CD4-positive, alpha-beta T cell treated with Interleukin-10 for 1 hour (primary cell): Measurements from ENCODE around the gene ZNF527.
"Not testable (repeated sequence)": the region's sequence is repeated elsewhere in the genome, so short reads cannot be mapped to it uniquely, and the experiment has no call there.

Source experiments
- DNase-seq: peaks from one replicate; pipeline ENCODE4 v3.0.0-alpha.2; 2020

The ZNF527 gene

GRCh38 chr19:37370880-37371661, at the start of gene ZNF527:
Gene ZNF527 (plus strand): TSS chr19:37371099. CDS start chr19:37374199, 3,100 bp downstream.
- DNase-seq, result peak; percentile 98

DNA sequence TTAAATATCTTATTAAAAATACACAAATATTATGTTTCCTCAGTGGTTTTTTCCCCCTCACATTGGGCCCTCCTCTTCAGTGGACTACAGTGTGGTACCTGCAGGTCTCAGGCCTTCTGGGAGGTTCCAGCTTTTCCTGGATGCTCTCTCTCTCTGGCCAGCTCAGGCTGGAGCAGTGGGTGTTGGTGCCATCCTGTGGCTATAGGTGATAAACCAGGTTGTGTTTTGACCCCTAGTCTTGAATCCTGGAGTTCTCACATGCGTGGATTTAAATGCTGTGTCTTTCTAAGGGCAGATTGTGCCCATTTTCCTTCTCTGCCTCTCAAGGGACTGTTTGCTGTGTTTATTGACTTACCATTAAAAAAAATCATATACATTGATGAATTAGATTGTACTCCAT, 41.2 kb upstream of the ZNF527 start:
- DNase-seq, result no peak

GRCh38 chr19:37332839-37333238, 38.1 kb upstream of the ZNF527 start:
- no peak for DNase-seq

GRCh38 chr19:37333457-37333856, 37.4 kb upstream of the ZNF527 start:
- DNase-seq, result no peak

GRCh38 chr19:37334179-37335071, 36.5 kb upstream of the ZNF527 start:
- peak; percentile 91 for DNase-seq

GRCh38 chr19:37342753-37343152, 28.1 kb upstream of the ZNF527 start:
- no peak for DNase-seq

GRCh38 chr19:37346091-37346490, 24.8 kb upstream of the ZNF527 start:
- no peak for DNase-seq

- DNase-seq, result no peak
Observed at GRCh38 chr19:37348060-37348459, 22.8 kb upstream of the ZNF527 start.

- DNase-seq, result no peak
Observed at GRCh38 chr19:37353968-37354367, 16.9 kb upstream of the ZNF527 start.

DNA sequence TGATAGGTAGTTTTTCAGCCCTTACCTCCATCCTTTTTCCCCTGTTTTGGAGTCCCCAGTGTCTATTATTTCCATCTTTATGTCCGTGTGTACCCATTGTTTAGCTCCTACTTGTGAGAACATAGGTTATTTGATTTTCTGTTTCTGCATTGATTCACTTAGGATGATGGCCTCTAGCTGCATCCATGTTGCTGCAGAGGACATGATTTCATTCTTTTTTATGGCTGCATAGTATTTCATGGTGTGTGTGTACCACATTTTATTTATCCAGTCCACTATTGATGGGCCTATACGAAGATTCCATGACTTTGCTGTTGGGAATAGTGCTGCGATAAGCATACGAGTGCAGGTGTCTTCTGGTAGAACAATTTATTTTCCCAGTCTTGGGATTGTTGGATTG, 15.0 kb upstream of the ZNF527 start:
- no peak for DNase-seq

DNA sequence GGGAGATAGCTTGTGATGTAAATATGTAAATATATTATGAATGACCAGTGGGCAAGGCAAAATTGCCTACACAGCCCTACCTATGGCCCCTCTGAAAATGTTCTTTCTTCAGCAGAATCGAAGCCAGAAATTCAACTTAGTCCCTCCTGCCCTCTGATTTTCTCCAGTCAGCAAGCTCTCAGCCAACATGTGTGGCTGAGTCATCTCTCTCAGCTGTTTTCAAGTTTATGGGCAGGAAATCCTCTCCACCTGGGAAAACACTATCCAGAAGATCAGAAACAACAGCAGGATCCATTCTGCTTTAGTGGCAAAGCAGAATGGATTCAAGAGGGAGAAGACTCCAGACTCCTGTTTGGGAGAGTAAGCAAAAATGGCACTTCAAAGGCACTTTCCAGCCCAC, 8.9 kb upstream of the ZNF527 start:
- DNase-seq, result no peak

- no peak for DNase-seq
Observed at GRCh38 chr19:37362733-37363132, 8.2 kb upstream of the ZNF527 start.

GRCh38 chr19:37370386-37370879, 466 bp upstream of the ZNF527 start:
- DNase-seq, result not testable (repeated sequence)

DNA sequence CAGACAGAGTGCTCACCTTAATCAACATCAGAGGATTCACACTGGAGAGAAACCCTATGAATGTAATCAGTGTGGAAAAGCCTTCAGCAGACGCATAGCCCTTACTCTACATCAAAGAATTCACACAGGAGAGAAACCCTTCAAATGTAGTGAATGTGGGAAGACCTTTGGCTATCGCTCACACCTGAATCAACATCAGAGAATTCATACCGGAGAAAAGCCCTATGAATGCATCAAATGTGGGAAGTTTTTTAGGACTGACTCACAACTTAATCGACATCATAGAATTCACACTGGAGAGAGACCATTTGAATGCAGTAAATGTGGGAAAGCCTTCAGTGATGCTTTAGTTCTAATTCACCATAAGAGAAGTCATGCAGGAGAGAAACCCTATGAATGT, 18.3 kb downstream of the ZNF527 start:
- DNase-seq, result no peak

DNA sequence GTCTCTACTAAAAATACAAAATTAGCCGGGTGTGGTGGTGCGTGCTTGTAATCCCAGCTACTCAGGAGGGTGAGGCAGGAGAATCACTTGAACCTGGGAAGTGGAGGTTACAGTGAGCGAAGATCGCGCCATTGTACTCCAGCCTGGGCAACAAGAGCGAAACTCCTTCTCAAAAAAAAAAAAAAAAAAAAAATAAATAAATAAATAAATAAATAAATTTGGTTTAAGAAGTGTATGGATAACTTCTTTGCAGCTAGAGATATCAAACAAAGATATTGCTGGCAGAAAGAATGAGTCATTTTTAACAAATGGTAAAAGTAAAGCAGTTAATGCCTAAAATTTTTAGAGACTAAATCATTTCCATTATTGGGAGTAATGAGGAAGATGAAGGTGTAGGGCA, 20.5 kb downstream of the ZNF527 start:
- not testable (repeated sequence) for DNase-seq

DNA sequence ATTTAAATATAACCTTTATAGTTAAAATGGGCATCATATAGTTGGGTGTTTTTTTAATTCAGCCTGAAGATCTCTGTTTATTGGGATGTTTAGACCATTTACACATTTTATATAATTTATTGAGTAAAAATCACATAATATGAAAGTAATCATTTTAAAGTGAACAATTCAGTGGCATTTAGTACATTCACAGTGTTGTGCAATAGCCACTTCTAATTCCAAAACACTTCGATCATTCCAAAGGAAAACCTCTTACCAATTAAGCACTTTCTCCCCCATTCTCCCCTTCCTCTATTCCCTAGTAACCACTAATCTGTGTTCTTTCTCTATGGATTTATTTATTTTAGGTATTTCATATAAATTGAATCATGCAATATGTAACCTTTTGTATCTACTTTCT, 30.2 kb downstream of the ZNF527 start:
- no peak for DNase-seq

DNA sequence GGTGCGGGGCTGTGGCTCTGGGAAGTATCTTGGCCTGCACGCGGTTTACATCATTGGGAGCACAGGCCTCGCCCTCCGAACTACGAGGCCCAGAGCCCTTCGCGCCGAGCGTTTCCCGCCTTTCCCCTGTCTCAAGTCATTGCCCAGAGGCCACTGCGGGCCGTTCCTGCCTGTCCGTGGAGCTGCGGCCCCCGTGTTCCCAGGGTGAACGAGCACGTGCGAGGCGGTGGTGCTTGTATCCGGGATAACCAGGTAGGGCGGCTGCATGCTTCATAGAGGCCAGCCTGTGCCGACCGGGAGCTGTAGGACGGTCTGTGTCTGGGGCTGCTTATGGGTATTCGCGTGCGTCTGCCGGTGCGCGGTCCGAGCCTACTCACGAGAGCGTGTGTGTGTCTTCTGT, 32.5 kb downstream of the ZNF527 start:
- DNase-seq, result no peak

DNA sequence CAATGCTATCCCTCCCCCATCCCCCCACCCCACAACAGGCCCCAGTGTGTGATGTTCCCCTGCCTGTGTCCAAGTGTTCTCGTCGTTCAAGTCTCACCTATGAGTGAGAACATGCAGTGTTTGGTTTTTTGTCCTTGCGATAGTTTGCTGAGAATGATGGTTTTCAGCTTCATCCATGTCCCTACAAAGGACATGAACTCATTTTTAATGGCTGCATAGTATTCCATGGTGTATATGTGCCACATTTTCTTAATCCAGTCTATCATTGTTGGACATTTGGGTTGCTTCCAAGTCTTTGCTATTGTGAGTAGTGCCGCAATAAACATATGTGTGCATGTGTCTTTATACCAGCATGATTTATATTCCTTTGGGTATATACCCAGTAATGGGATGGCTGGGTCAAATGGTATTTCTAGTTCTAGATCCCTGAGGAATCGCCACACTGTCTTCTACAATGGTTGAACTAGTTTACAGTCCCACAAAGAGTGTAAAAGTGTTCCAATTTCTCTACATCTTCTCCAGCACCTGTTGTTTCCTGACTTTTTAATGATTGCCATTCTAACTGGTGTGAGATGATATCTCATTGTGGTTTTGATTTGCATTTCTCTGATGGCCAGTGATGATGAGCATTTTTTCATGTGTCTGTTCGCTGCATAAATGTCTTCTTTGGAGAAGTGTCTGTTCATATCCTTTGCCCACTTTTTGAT, 35.4 kb downstream of the ZNF527 start:
- not testable (repeated sequence) for DNase-seq

- DNase-seq, result no peak
Observed at GRCh38 chr19:37412700-37413099, 41.8 kb downstream of the ZNF527 start.

DNA sequence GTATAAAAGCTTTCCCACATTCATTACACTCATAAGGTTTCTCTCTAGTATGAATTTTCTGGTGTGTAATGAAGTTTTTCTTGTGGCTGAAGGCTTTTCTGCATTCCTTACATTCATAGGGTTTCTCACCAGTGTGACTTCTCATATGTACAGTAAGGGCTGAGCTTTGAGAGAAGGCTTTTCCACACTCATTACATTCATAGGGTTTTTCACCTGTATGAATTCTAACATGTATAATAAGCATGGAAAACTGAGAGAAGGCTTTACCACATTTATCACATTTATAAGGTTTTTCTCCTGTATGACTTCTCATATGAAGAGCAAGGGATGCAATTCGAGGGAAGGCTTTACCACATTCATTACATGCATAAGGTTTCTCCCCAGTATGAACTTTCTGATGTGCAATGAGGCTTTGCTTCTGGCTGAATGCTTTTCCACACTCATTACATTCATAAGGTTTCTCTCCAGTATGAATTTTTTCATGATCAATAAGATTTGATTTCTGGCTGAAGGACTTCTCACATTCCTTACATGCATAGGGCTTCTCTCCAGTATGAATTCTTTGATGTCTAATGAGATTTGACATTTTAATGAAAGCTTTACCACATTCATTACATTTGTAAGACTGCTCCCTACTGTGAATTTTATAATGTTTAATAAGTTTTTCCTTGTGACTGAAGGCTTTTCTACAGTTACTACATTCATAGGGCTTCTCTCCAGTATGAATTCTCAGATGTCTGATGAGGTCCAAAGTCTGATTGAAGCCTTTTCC, 42.6 kb downstream of the ZNF527 start:
- DNase-seq, result no peak
